Kidney (tissue), 22 donors: ENCODE measurements around the gene DUSP10. TPM values are rescaled to one million over a fixed set of nuclear protein-coding genes. Genes with fewer than 3 reads are reported as not detected.

Experiments
- DNase-seq, 5 donors: peaks; one replicate each; pipeline ENCODE4 v3.0.0-alpha.2; 2013 to 2020
- FAIRE-seq: peaks from 2 replicates; lab custom pipeline; 2012; peaks lifted over from hg19 to GRCh38; lab: Jason Lieb, UNC
- H3K27ac ChIP-seq, 2 donors: one replicate each; pipeline ENCODE4 v1.7.0; 2013; ENCODE audit warnings: low read depth in 2 of 2, low read length in 2 of 2, inconsistent platforms in 1 of 2
- H3K27me3 ChIP-seq: one replicate; pipeline ENCODE4 v1.7.1; 2013; ENCODE audit warnings: low read length, inconsistent platforms; ENCODE audit not compliant: control insufficient read depth, insufficient read depth
- H3K36me3 ChIP-seq, 3 donors: one replicate each; pipeline versions ENCODE4 v1.7.0 to v1.7.1; 2013; ENCODE audit warnings: low read length in 3 of 3, control low read depth in 1 of 3, inconsistent platforms in 1 of 3; ENCODE audit not compliant: insufficient read depth in 3 of 3, control insufficient read depth in 2 of 3
- H3K4me1 ChIP-seq, 3 donors: one replicate each; pipeline versions ENCODE4 v1.7.0 to v1.7.1; 2013; ENCODE audit warnings: low read length in 3 of 3, inconsistent platforms in 1 of 3, low read depth in 1 of 3; ENCODE audit not compliant: control insufficient read depth in 2 of 3, insufficient read depth in 2 of 3
- H3K4me3 ChIP-seq, 3 donors: one replicate each; pipeline versions ENCODE4 v1.7.0 to v1.8.1; 2013; ENCODE audit warnings: low read length in 3 of 3, control low read depth in 1 of 3, inconsistent platforms in 1 of 3
- H3K9ac ChIP-seq, 3 donors: one replicate each; pipeline versions ENCODE4 v1.7.0 to v1.7.1; 2013; ENCODE audit warnings: low read length in 3 of 3, control low read depth in 1 of 3, inconsistent platforms in 1 of 3
- H3K9me3 ChIP-seq, 3 donors: one replicate each; pipeline versions ENCODE4 v1.7.0 to v1.7.1; 2013; ENCODE audit warnings: low read length in 3 of 3, control low read depth in 1 of 3, inconsistent platforms in 1 of 3; ENCODE audit not compliant: control insufficient read depth in 2 of 3, insufficient read depth in 1 of 3
- CTCF ChIP-seq: IDR thresholded peaks from 3 replicates; pipeline ENCODE4 v1.5.1; 2012; ENCODE audit warnings: mild to moderate bottlenecking, moderate library complexity, borderline replicate concordance; ENCODE audit not compliant: insufficient read depth; ENCODE audit errors: extremely low read depth
- intact Hi-C: fragments of 100-400 bp; cut with DNase I; formaldehyde crosslinking; loops from one replicate; pipeline ENCODE4 v1.11.1; 2022
- long read RNA-seq, 10 donors: library from polyadenylated mRNA in 1 of 10; unstranded in 1 of 10; transcript quantifications; one replicate each; pipeline ENCODE4 v2.0.0 and lab custom pipeline, GENCODE V29; 2021 to 2026
- polyA plus RNA-seq: library from polyadenylated mRNA; stranded (reverse); fragments of 350-450 nt; fragmentation: Illumina TruSeq; extraction: RNeasy Lipid Tissue Mini Kit (QIAGEN cat#74804); gene quantifications from one replicate; pipeline ENCODE4 v1.2.3, GENCODE V29; 2014; ENCODE audit warnings: low read depth, low replicate concordance; ENCODE audit not compliant: insufficient read depth
- total RNA-seq: library from RNA; stranded (reverse); fragmentation: NEBNext Ultra II Directional; extraction: Animal tissue kit (Norgen Biotek cat#: 25700); gene quantifications from one replicate; pipeline ENCODE4 v1.2.1, GENCODE V29; 2021
- donor health status: control.
- donor health status: control.
- donor health status: control.
- donor health status: control.
- donor health status: control.
- donor health status: DM: yes; HTN: yes; CAD: no.
- donor health status: Normal renal cell carcinoma (clear cell type).

Gene DUSP10
- total RNA-seq (5.3 TPM), polyA plus RNA-seq (1.0 TPM)
- long read RNA-seq, donor 1, result 0 reads
- long read RNA-seq, donor 2, result 0 reads
- long read RNA-seq, donor 3, result 0 reads
- long read RNA-seq, donor 4, result 0 reads
- long read RNA-seq, donor 5, result 0 reads
- long read RNA-seq, donor 6, result 0 reads
- long read RNA-seq, donor 7, partial matches to known transcripts, result 0 of 4 reads
- long read RNA-seq, donor 7, other reads (novel, unspliced or antisense), result 1 of 4 reads
- long read RNA-seq, donor 8, result 0 reads
- long read RNA-seq, donor 9, result 0 reads
- long read RNA-seq, donor 10, result 0 reads

- H3K9ac ChIP-seq, result peak within 1 kb of the TSS; percentile 96 to 99 (median 96)
- peaks cover 4% of the 10 kb centered on the region for H3K27me3 ChIP-seq
- peaks cover 2 to 6% (median 4%) of the 10 kb centered on the region in 3 donors for H3K4me1 ChIP-seq
- intact Hi-C loops, result no loop called here
- DNase-seq (peak; percentile 99 to 100 (median 100)), FAIRE-seq (peak; percentile 98)
- peak within 1 kb of the TSS; percentile 95 to 99 for H3K27ac ChIP-seq
- peak within 1 kb of the TSS; percentile 99 for H3K4me3 ChIP-seq
- no peaks in the 10 kb centered on the region for H3K9me3 ChIP-seq
- no peak for TF ChIP-seq CTCF
- H3K36me3 ChIP-seq, result peaks cover 0 to 2% (median 0%) of the 10 kb centered on the region in 3 donors
These were observed at the start of gene DUSP10 for GRCh38 chr1:221741703-221742554. DUSP10 (minus strand) TSS chr1:221742089; CDS start chr1:221739744, 2,345 bp downstream.

- FAIRE-seq, result no peak
- Histone ChIP-seq H3K27me3 (no peaks in the 10 kb centered on the region), H3K27ac (no peak overlapping the region), H3K9ac (no peak overlapping the region), H3K9me3 (no peaks in the 10 kb centered on the region), H3K4me1 (no peaks in the 10 kb centered on the region), H3K36me3 (no peaks in the 10 kb centered on the region), H3K4me3 (no peak overlapping the region)
- intact Hi-C loops, result no loop called here
- no peak for DNase-seq
- no peak for TF ChIP-seq CTCF
These were observed 46.6 kb upstream of the DUSP10 start for GRCh38 chr1:221788466-221788865.

GRCh38 chr1:221786647-221787046 lies 44.8 kb upstream of the DUSP10 start:
- Histone ChIP-seq H3K27ac (no peak overlapping the region), H3K9me3 (no peaks in the 10 kb centered on the region), H3K9ac (no peak overlapping the region), H3K36me3 (no peaks in the 10 kb centered on the region), H3K27me3 (no peaks in the 10 kb centered on the region), H3K4me3 (no peak overlapping the region), H3K4me1 (no peaks in the 10 kb centered on the region)
- no peak for DNase-seq
- no peak for TF ChIP-seq CTCF
- no peak for FAIRE-seq
- intact Hi-C loops, result no loop called here
